ENCODE results near the gene DOK7.

Gene DOK7

GRCh38 chr4:3427706-3428446 lies 35.2 kb upstream of the DOK7 start:
- DNase-seq (ENCODE audit: low read depth) = no peak

DNA sequence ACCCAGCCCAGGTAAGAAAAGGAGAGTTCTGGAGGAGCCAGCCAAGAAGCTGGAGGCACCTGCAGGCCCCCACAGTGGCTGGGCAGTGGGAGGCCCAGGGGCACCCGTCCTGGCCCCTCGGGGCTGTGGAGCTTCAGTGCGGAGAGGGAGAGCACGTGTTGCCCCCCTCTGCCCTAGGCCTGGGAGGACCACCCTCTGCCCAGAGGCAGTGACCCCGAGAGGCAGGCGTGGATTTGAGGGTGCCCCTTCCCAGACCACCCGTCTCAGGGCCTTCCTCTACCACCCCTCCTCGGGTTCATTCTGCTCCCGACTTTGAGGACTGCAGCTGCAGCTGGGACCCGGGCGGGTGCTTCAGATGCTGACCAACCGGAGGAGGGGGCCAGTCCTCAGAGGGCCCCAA lies 33.5 kb upstream of the DOK7 start:
- DNase-seq (ENCODE audit: low read depth) = no peak

GRCh38 chr4:3430524-3430923 lies 32.6 kb upstream of the DOK7 start:
- no peak for DNase-seq (ENCODE audit: low read depth)

DNA sequence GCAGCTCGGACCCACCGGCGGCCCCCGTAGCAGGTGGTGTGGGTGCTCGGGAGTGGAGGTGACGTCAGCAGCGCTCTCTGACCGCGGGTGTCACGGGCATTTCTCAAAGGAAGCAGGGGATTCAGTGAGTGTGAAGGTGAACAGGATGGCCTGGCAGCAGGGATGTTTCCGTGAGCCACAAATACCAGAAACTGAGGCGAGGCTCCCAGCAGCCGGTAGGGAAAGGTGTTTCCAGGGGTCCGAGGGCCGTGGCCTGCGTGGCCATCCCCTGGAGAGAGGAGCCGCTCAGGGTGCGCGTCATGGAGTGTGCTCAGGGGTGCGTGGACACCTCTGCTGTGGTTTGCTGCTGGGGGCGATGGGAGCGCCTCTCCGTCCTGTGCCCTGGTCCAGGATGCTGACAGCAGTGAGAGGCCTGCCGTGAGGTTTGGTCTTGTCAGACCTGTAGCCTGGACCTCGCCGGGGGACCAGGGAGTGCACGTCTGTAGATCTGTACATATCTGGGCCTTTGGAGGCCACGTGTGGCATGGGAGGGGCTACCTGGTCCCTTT lies 31.6 kb upstream of the DOK7 start:
- no peak for DNase-seq (ENCODE audit: low read depth)

DNA sequence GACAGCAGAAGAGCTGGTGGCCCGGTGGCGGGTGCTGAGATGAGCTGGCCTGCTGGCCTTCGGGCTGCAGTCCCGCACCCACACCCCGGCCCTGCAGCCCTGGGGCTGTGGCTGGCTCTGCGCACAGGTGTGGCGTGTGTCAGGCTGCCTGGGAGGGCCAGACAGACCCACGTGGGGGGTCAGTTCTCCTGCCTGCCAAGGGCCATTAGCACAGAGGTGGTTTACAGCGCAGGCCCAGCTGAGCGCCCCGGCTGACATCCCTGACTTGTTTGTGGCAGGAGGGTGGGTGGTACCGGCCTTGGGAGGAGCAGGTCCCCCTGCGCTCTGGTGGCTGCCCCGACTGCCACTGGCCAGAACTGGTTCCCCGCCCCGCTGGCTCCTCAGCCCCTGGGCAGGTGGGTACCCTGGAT lies 30.7 kb upstream of the DOK7 start:
- no peak for DNase-seq (ENCODE audit: low read depth)

DNA sequence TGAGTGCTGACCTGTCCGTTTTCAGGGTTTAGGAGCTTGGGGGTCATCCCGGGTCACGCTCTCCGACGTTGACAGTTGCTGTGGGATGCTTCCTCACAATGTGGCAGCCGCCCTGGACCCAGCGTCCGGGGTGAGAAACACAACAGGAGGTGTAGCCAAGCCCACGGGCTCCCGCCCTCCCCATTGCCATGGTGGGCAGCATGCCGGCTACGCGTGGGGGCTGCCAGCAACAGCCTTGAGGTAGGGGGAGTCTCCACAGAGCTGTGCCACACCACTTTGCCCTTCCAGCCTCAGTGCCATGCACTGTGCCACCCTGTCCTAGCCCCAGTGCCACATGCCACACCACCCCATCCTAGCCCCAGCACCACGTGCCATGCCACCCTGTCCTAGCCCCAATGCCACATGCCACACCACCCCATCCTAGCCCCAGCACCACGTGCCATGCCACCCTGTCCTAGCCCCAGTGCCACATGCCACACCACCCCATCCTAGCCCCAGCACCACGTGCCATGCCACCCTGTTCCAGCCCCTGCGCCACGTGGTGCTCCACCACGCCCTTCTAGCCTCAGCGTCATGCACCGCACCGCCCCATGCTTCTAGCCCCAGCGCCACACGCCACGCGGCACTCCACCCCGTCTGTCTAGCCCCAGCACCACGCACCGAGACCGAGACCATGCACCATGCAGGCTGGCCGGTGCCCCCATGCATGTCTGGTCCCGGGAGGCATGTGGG lies 29.8 kb upstream of the DOK7 start:
- DNase-seq (ENCODE audit: low read depth) = no peak

- no peak for DNase-seq (ENCODE audit: low read depth)
Measured at GRCh38 chr4:3434881-3435685, 28.0 kb upstream of the DOK7 start.

DNA sequence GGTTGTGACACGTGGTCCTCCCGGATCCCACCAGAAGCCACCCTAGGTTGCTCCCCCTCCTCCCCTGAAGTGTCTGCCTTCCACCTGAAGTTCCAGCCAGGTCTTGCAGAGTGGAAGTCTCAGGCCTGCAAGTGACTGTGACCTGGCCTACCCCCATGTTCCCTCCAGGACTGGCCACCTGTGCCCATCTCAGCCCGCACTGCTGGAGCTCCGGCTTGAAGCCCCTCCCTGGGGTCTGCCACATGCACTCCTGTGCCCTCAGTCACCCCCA lies 27.5 kb upstream of the DOK7 start:
- DNase-seq (ENCODE audit: low read depth) = no peak

- DNase-seq (ENCODE audit: low read depth) = no peak
Measured at GRCh38 chr4:3436048-3436797, 26.9 kb upstream of the DOK7 start.

DNA sequence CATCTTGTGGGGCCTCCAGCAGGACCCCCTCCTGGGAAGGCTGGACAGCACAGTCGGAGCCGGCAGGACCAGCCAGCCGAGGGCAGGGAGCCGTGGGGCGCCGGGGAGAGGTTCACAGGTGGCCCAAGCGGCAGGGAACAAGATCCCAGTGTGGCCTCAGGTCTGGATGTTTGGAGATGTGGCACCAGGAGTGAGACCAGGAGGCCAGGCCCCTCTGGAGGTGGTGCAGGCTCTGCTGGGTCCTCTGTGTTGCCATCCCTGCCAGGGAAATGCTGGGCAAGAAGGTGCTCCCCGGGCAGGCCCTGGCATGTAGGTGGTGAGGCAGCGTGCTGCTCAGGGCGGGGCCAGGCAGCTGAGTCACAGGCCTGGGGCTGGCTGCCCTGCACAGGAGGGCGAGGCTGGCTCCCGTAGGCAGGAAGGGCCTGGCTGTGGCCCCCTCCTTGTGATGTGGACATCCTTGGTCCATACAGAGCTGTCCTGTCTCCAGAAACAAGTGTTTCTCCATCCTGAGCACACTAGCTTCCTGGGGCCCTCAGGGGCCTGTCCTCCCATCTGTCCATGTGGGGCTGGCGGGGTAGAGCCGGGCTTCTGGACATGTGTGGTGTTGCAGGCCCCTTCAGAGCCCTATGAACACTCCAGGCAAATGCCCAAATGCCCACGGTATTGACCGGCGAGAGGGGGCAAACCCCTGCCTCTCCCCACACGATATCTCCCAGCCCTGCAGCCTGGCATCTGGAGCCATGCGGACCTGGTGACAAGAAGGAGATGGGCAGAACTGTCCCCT lies 26.1 kb upstream of the DOK7 start:
- no peak for DNase-seq (ENCODE audit: low read depth)

DNA sequence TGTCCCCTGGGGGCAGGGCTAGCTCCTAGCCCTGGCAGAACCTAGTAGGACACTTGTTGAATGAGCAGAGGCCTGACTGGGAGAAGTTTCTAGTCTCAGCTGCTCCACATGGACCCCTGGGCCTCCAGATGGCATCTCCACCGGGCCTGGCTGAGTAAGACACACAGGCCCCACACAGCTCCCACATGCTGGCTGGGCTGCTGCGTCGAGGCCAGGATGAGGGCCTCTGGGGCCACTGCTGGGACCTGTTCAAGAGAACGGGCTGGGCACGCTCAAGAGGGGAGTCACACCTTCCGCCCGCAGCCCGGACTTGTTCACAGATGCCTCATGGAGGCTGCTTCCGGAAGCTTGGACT lies 25.5 kb upstream of the DOK7 start:
- no peak for DNase-seq (ENCODE audit: low read depth)

DNA sequence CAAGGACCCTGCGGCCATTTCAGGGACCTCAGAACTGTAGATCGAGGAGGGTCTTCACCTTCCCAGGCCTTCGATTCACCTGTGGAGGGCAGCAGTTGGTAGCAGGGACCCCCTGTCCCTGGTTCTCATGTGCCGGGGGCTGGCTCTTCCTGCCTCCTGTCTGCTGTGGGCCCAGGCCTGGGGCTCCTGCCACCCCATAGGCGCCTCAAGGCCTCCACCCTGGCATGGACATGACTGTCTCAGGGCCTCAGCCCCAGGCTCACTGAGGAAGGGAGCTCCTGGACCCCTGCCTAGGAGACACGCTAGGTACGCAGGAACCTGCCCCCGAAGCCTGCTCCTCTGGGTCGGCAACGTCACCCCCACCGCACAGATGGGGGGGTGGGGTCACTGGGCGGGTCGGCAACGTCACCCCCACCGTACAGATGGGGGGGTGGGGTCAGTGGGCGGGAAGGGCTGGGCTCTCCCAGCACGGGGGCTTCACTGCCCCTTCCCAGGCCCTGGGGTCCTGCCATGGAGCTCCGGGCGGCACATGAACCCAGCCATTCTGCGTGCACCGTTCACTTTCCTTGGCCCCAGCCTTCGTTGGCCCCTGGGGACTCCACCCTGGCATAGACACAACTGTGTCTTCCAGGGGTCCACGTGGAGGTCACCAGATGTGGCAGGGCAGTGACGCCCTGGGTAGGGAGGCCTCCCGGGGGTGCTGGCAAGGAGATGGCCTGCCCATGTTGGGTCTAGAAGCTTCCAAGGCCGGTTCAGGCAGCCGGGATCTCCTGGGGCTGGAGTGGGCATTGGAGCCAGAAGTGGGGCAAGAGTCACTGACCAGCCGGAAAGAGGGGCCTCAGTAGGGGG lies 24.9 kb upstream of the DOK7 start:
- no peak for DNase-seq (ENCODE audit: low read depth)

DNA sequence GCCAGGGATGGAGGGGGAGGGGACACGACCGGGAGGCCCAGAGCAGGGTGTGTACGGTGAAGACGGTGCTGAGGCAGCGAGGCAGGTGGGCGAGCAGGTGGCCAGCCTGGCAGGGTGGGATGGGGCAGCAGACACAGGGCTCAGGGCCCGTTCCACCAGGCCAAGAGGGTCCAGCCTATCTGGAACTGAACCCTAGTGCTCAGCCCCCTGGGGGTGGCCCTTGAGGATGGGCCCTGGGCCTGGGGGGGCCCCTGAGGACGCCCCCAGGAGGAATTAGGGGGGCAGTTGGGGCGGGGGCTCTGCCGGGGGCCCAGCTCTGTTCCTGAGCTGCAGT lies 24.3 kb upstream of the DOK7 start:
- no peak for DNase-seq (ENCODE audit: low read depth)

GRCh38 chr4:3439391-3439790 lies 23.7 kb upstream of the DOK7 start:
- no peak for DNase-seq (ENCODE audit: low read depth)

GRCh38 chr4:3440011-3440410 lies 23.1 kb upstream of the DOK7 start:
- DNase-seq (ENCODE audit: low read depth) = no peak

- DNase-seq (ENCODE audit: low read depth) = no peak
Measured at GRCh38 chr4:3440979-3441500, 22.1 kb upstream of the DOK7 start.

DNA sequence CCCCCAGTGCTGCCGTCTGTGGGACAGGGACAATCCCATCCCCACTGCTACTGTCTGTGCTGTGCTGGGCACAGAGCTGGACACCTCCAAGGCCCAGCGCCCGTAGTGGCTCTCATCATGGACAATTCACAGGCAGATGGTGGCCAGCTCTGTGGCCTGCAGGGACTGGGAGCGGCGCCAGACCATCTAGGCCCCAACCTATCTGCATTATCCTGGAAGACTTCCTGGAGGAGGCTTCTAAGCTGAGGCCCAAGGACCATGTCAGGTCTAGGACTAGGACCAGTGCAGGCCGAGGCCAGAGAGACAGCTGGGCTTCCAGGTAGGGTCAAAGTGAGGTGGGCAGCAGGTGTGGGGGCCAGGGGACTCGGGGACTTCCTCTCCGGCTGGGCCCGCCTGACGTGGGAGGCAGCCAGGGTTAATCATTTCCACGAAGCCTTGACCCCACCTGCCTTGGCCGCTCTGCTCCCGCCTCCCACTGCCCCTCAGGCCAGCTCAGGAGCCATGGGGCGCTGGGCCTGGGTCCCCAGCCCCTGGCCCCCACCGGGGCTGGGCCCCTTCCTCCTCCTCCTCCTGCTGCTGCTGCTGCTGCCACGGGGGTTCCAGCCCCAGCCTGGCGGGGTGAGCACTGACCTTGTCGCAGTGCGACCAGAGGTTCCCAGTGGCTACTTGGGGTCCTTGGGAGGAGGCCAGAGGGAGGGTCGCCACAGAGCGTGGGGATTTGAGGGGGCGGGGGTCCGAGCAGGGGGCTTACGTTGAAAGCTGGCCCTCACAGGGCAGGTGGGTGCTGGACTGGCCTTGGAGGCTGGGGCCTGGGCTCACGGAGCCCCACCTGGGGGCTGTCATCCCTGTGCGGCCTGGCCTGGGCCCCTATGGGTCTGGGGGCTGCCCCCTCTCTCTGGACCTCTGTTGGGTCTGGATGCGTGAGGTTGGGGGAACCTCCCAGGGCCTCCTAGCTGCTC lies 21.3 kb upstream of the DOK7 start, which contains the start of gene HGFAC:
Gene HGFAC (plus strand): TSS at position 468 of the 959 bp plus-strand sequence. CDS start 34 bp downstream, at position 502.
- no peak for DNase-seq (ENCODE audit: low read depth)

- DNase-seq (ENCODE audit: low read depth) = no peak
Measured at GRCh38 chr4:3442460-3442958, 20.6 kb upstream of the DOK7 start.

Measured in stimulated activated CD4-positive, alpha-beta T cell treated with anti-CD3 and anti-CD28 coated beads, Interleukin-2, amount 100 ng/mL, for 4 hours (primary cell).